ENCODE data around the gene PCDH19. TPM values are rescaled to one million over a fixed set of nuclear protein-coding genes. Genes with fewer than 3 reads are reported as not detected.

Gene PCDH19
- polyA plus RNA-seq, 1 of the 3 experiments (the other 2 are of a cell fraction) = under 0.01 TPM

- Histone ChIP-seq H3K27me3 (ENCODE audit: insufficient read depth) (no peaks in the 10 kb centered on the region; the same call in 1 of the 2 replicates), H3K4me1 (ENCODE audit: control insufficient read depth in 1 of 2, insufficient read depth in 2 of 2, low read depth in 1 of 2, low read length in 1 of 2) (no peaks in the 10 kb centered on the region), H4K20me1 (ENCODE audit: insufficient read depth) (no peaks in the 10 kb centered on the region), H3K9me2 (no peaks in the 10 kb centered on the region), H3K4me3 (ENCODE audit: low read depth in 2 of 2, low read length in 1 of 2) (no peak overlapping the region), H3K36me3 (replicated peaks in 1 of 2; ENCODE audit: control insufficient read depth in 1 of 2, insufficient read depth in 2 of 2, low read length in 1 of 2) (no peaks in the 10 kb centered on the region), H3K79me2 (ENCODE audit: insufficient read depth) (no peaks in the 10 kb centered on the region), H3K4me2 (no peak overlapping the region), H3K9me3 (no peaks in the 10 kb centered on the region), H2AFZ (ENCODE audit: low read depth) (no peak overlapping the region), H3K27ac (ENCODE audit: low read depth in 2 of 2, low read length in 1 of 2) (no peak overlapping the region), H3K9ac (no peak overlapping the region), H3F3A (replicated peaks; ENCODE audit: insufficient read depth) (no peaks in the 10 kb centered on the region)
- ChIA-PET CTCF (no interaction called here), POLR2A (no interaction called here)
- TF ChIP-seq POLR2AphosphoS5 (IDR thresholded peaks at IDR 0.05; ENCODE audit: low read depth, low read length) (no peak), EZH2phosphoT487 (IDR thresholded peaks at IDR 0.05; ENCODE audit: borderline replicate concordance, low read depth) (no peak), MAX (IDR thresholded peaks at IDR 0.05; ENCODE audit: low read depth) (no peak), JUND (IDR thresholded peaks at IDR 0.05) (no peak), ZBTB33 (IDR thresholded peaks at IDR 0.05; ENCODE audit: borderline replicate concordance, low read depth) (no peak), RCOR1 (IDR thresholded peaks at IDR 0.05; ENCODE audit: low read length) (no peak), RAD21 (IDR thresholded peaks at IDR 0.05; ENCODE audit: low read length) (no peak), NFIC (IDR thresholded peaks at IDR 0.05; ENCODE audit: borderline replicate concordance) (no peak), RXRA (IDR thresholded peaks at IDR 0.05; ENCODE audit: borderline replicate concordance, low read depth) (no peak), RFX5 (IDR thresholded peaks at IDR 0.05; ENCODE audit: low read length) (no peak), SMC3 (IDR thresholded peaks at IDR 0.05; ENCODE audit: low read depth, low read length) (no peak)
- no peak for DNase-seq
- 1% methylated on average over 3 of the region's 3 CpGs for WGBS (ENCODE audit: low lambda C conversion rate)
These were observed 146.4 kb downstream of the PCDH19 start for GRCh38 chrX:100263650-100264049.

- no peak overlapping the region for H3K27ac ChIP-seq (ENCODE audit: low read depth in 2 of 2, low read length in 1 of 2)
- no peak overlapping the region for H3K9ac ChIP-seq
- no peaks in the 10 kb centered on the region for H3K27me3 ChIP-seq (ENCODE audit: insufficient read depth)
- WGBS (ENCODE audit: low lambda C conversion rate) = 3% methylated on average over 4 of the region's 4 CpGs
- H3K36me3 ChIP-seq (replicated peaks in 1 of 2; ENCODE audit: control insufficient read depth in 1 of 2, insufficient read depth in 2 of 2, low read length in 1 of 2) = no peaks in the 10 kb centered on the region
- no peaks in the 10 kb centered on the region for H3K79me2 ChIP-seq (ENCODE audit: insufficient read depth)
- no peaks in the 10 kb centered on the region for H3K4me1 ChIP-seq (ENCODE audit: control insufficient read depth in 1 of 2, insufficient read depth in 2 of 2, low read depth in 1 of 2, low read length in 1 of 2)
- TF ChIP-seq GATA2 (CRISPR knock-in tag; IDR thresholded peaks at IDR 0.05) (no peak), GABPA (IDR thresholded peaks at IDR 0.05; ENCODE audit: low read depth) (no peak), PBX3 (IDR thresholded peaks at IDR 0.05) (no peak)
- H4K20me1 ChIP-seq (ENCODE audit: insufficient read depth) = no peaks in the 10 kb centered on the region
- H3K9me3 ChIP-seq = no peaks in the 10 kb centered on the region
- H3F3A ChIP-seq (replicated peaks; ENCODE audit: insufficient read depth) = no peaks in the 10 kb centered on the region
- no peak for DNase-seq
- no peaks in the 10 kb centered on the region for H3K9me2 ChIP-seq
- ChIA-PET CTCF (no interaction called here), POLR2A (no interaction called here)
- H3K4me3 ChIP-seq (ENCODE audit: low read depth in 2 of 2, low read length in 1 of 2) = no peak overlapping the region
- H2AFZ ChIP-seq (ENCODE audit: low read depth) = no peak overlapping the region
- no peak overlapping the region for H3K4me2 ChIP-seq
These were observed 161.1 kb downstream of the PCDH19 start for GRCh38 chrX:100248885-100249493.
